ENCODE results near the gene RGS8. TPM values are rescaled to one million over a fixed set of nuclear protein-coding genes. Genes with fewer than 3 reads are reported as not detected.

RGS8 gene
- total and polyA plus RNA-seq, 2 of the 4 experiments (the other 2 are of a cell fraction) = not detected

DNA sequence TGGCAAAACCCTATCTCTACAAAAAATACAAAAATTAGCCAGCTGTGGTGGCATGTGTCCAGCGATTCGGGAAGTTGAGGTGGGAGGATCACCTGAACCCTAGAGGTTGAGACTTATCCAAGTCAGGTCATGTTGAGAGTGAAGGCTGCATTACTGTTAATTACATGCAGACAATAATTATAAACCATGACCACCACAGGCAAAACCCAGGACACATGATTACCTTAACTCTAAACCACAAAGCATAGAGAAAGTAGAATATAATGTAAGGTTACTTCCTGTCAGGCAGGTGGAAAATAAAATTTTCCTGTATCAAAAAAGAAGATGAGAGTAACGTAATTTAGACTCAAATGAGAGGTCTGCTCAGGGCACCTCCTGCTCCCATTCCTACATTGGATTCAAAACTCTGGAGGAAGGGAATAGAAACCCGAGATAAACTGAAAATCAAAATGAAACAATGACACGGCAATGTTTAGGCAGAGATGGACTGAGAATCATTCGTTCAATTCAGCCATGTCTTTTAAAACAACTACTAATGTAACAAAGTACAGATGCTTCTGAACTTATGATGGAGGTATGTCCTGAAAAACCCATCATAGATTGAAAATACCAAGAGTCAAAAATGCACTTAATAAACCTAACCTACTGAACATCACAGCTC lies 33.6 kb downstream of the RGS8 start:
- ChIA-PET POLR2A (ENCODE audit: unreplicated experiment) (no interaction called here), CTCF (interaction anchor here (0.5 kb wide), 1 partner anchor 48 kb away, joined by 3 read pairs; no protein-coding TSS in a partner anchor)
- Histone ChIP-seq H3K4me1 (ENCODE audit: control insufficient read depth, insufficient read depth, low read length) (no peaks in the 10 kb centered on the region), H2AK9ac (replicated peaks; ENCODE audit: low read depth, low read length, poor library complexity) (no peak overlapping the region), H2BK5ac (ENCODE audit: low read depth, low read length, poor library complexity, severe bottlenecking) (no peak overlapping the region), H3K9ac (ENCODE audit: low read depth, low read length) (no peak overlapping the region), H3K9me3 (ENCODE audit: control insufficient read depth, insufficient read depth, low read length) (no peaks in the 10 kb centered on the region), H2AK5ac (ENCODE audit: low read depth, low read length) (no peak overlapping the region), H4K8ac (ENCODE audit: low read depth in 2 of 2, low read length in 2 of 2) (no peak overlapping the region), H3K27me3 (ENCODE audit: control insufficient read depth, insufficient read depth, low read length) (peaks cover 10% of the 10 kb centered on the region), H2BK15ac (ENCODE audit: low read depth, low read length) (no peak overlapping the region), H3K18ac (ENCODE audit: low read depth, low read length) (no peak overlapping the region), H3K27ac (ENCODE audit: insufficient read depth, low read length) (no peak overlapping the region), H3K9me1 (ENCODE audit: insufficient read depth, low read length) (no peaks in the 10 kb centered on the region), H2BK120ac (ENCODE audit: low read depth, low read length) (no peak overlapping the region), H2BK20ac (ENCODE audit: low read depth, low read length) (no peak overlapping the region), H3K4me2 (ENCODE audit: low read depth, low read length) (no peak overlapping the region), H3K23ac (ENCODE audit: low read depth, low read length) (no peak overlapping the region), H4K20me1 (ENCODE audit: insufficient read depth, low read length) (no peaks in the 10 kb centered on the region), H3K14ac (replicated peaks; ENCODE audit: low read depth, low read length) (no peak overlapping the region), H2AFZ (replicated peaks; ENCODE audit: low read length, poor library complexity) (no peak overlapping the region), H4K5ac (ENCODE audit: low read depth, low read length) (no peak overlapping the region), H3K56ac (ENCODE audit: extremely low read depth, insufficient read depth, low read length) (no peak overlapping the region), H3K79me1 (ENCODE audit: low read depth in 1 of 2, low read length in 2 of 2) (no peaks in the 10 kb centered on the region), H3K4me3 (ENCODE audit: insufficient read depth, low read depth, low read length) (no peak overlapping the region), H3K4ac (ENCODE audit: low read depth, low read length) (no peak overlapping the region), H4K91ac (ENCODE audit: insufficient read depth, low read depth, low read length) (no peak overlapping the region), H3K36me3 (ENCODE audit: control insufficient read depth, insufficient read depth, low read length) (no peaks in the 10 kb centered on the region)
- no CpG with 5 or more reads among the region's 6 CpGs for WGBS, 2 experiments (ENCODE audit: extremely low coverage in 2 of 2, insufficient read length in 1 of 2)
- TF ChIP-seq CEBPB (IDR thresholded peaks at IDR 0.05; ENCODE audit: low read depth, low read length) (no peak), SMC3 (IDR thresholded peaks at IDR 0.05; ENCODE audit: low read depth, low read length) (no peak), FOS (IDR thresholded peaks at IDR 0.05; ENCODE audit: low read depth, low read length) (no peak), RFX5 (IDR thresholded peaks at IDR 0.05; ENCODE audit: low read depth, low read length) (no peak), RCOR1 (IDR thresholded peaks at IDR 0.05; ENCODE audit: insufficient replicate concordance, low read length) (no peak), BHLHE40 (IDR thresholded peaks at IDR 0.05; ENCODE audit: low read depth, low read length) (no peak), MXI1 (IDR thresholded peaks at IDR 0.05; ENCODE audit: borderline replicate concordance, low read depth, low read length) (no peak), MAFK (IDR thresholded peaks at IDR 0.05; ENCODE audit: low read depth, low read length) (no peak), MAZ (IDR thresholded peaks at IDR 0.05; ENCODE audit: borderline replicate concordance, low read depth, low read length) (no peak), RAD21 (IDR thresholded peaks at IDR 0.05; ENCODE audit: low read length) (no peak), CHD1 (IDR thresholded peaks at IDR 0.05; ENCODE audit: low read depth, low read length) (no peak), NFE2L2 (IDR thresholded peaks at IDR 0.05; ENCODE audit: low read depth, low read length) (no peak), POLR2A (IDR thresholded peaks at IDR 0.05; ENCODE audit: low read depth, low read length) (no peak)
- TF ChIP-seq, protein P1, sequence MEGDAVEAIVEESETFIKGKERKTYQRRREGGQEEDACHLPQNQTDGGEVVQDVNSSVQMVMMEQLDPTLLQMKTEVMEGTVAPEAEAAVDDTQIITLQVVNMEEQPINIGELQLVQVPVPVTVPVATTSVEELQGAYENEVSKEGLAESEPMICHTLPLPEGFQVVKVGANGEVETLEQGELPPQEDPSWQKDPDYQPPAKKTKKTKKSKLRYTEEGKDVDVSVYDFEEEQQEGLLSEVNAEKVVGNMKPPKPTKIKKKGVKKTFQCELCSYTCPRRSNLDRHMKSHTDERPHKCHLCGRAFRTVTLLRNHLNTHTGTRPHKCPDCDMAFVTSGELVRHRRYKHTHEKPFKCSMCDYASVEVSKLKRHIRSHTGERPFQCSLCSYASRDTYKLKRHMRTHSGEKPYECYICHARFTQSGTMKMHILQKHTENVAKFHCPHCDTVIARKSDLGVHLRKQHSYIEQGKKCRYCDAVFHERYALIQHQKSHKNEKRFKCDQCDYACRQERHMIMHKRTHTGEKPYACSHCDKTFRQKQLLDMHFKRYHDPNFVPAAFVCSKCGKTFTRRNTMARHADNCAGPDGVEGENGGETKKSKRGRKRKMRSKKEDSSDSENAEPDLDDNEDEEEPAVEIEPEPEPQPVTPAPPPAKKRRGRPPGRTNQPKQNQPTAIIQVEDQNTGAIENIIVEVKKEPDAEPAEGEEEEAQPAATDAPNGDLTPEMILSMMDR (conservative IDR thresholded peaks at IDR 0.05; ENCODE audit: low read depth, low read length) = no peak
- TF ChIP-seq, protein P2, sequence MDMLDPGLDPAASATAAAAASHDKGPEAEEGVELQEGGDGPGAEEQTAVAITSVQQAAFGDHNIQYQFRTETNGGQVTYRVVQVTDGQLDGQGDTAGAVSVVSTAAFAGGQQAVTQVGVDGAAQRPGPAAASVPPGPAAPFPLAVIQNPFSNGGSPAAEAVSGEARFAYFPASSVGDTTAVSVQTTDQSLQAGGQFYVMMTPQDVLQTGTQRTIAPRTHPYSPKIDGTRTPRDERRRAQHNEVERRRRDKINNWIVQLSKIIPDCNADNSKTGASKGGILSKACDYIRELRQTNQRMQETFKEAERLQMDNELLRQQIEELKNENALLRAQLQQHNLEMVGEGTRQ (IDR thresholded peaks at IDR 0.05; ENCODE audit: low read depth, low read length) = no peak
- TF ChIP-seq, protein P3, sequence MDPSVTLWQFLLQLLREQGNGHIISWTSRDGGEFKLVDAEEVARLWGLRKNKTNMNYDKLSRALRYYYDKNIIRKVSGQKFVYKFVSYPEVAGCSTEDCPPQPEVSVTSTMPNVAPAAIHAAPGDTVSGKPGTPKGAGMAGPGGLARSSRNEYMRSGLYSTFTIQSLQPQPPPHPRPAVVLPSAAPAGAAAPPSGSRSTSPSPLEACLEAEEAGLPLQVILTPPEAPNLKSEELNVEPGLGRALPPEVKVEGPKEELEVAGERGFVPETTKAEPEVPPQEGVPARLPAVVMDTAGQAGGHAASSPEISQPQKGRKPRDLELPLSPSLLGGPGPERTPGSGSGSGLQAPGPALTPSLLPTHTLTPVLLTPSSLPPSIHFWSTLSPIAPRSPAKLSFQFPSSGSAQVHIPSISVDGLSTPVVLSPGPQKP (IDR thresholded peaks at IDR 0.05; ENCODE audit: borderline replicate concordance, low read depth, low read length) = no peak
- dilution Hi-C loops (cut with HindIII; ENCODE audit: low sequenced_read_pairs, unreplicated experiment) (no loop called here), in situ Hi-C loops (cut with MboI; ENCODE audit: low sequenced_read_pairs) (no loop called here), intact Hi-C loops (cut with micrococcal nuclease) (no loop called here)
- DNase-seq (no peak), ATAC-seq (ENCODE audit: low read depth) (no peak)
- BruUV-seq (replicated peaks) = no TSS peak

Data from IMR-90 (cell line).